HG03025 (cell line): ENCODE results near the gene FCRL3.

Experiments
- ATAC-seq: cut with Tn5 transposase; IDR thresholded peaks from one replicate; pipeline ENCODE4 v1.9.1; 2021; ENCODE audit warnings: mild to moderate bottlenecking, moderate library complexity; ENCODE audit not compliant: unreplicated experiment, low FRiP score

FCRL3 gene

GRCh38 chr1:157691285-157691920, 9.2 kb downstream of the FCRL3 start:
- no peak for ATAC-seq

GRCh38 chr1:157682710-157683437, 17.7 kb downstream of the FCRL3 start:
- ATAC-seq, result no peak

GRCh38 chr1:157678721-157679120, 21.8 kb downstream of the FCRL3 start:
- no peak for ATAC-seq

- ATAC-seq, result no peak
These were observed 27.6 kb downstream of the FCRL3 start for GRCh38 chr1:157673008-157673407.

- ATAC-seq, result no peak
These were observed 28.7 kb downstream of the FCRL3 start for GRCh38 chr1:157671895-157672294.

- no peak for ATAC-seq
These were observed 40.9 kb downstream of the FCRL3 start for GRCh38 chr1:157659576-157660247.

GRCh38 chr1:157658571-157658970, 42.0 kb downstream of the FCRL3 start:
- ATAC-seq, result no peak

- no peak for ATAC-seq
These were observed 47.1 kb downstream of the FCRL3 start for GRCh38 chr1:157653494-157653873.

- ATAC-seq, result peak; percentile 95
These were observed 47.6 kb downstream of the FCRL3 start for GRCh38 chr1:157652859-157653493.

- ATAC-seq, result no peak
These were observed 52.3 kb downstream of the FCRL3 start for GRCh38 chr1:157648317-157648716.

GRCh38 chr1:157646144-157646543, 54.4 kb downstream of the FCRL3 start:
- no peak for ATAC-seq

- no peak for ATAC-seq
These were observed 59.4 kb downstream of the FCRL3 start for GRCh38 chr1:157641177-157641576.

GRCh38 chr1:157639800-157640199, 60.8 kb downstream of the FCRL3 start:
- no peak for ATAC-seq

GRCh38 chr1:157628773-157629172, 71.8 kb downstream of the FCRL3 start:
- ATAC-seq, result no peak
